Immature natural killer cell (primary cell): ENCODE results near the gene UBR7. TPM values are rescaled to one million over a fixed set of nuclear protein-coding genes. Genes with fewer than 3 reads are reported as not detected.

Experiments
- polyA plus RNA-seq, 3 donors: library from polyadenylated mRNA; unstranded; fragments of 300-500 nt; fragmentation: Illumina TruSeq; gene quantifications; one replicate each; pipeline ENCODE4 v1.2.3, GENCODE V29; 2021

Gene UBR7
- polyA plus RNA-seq, 3 donors from 2014 or later = 29.8 to 76.1 (median 43.4) TPM

Other genes with a start within 250 kb of the UBR7 start
- 10 to 100 TPM; 19.5 to 53.0 (median 21.7) TPM for gene ITPK1, start 91.3 kb upstream of the UBR7 start, polyA plus RNA-seq
- gene MOAP1, start 22.4 kb upstream of the UBR7 start, polyA plus RNA-seq = 100 to 1,000 TPM in 1 of 3 donors, 10 to 100 TPM in 2; 68.0 to 124 (median 90.4) TPM
- 10 to 100 TPM; 29.9 to 31.8 (median 30.3) TPM for gene LYSET, start 21.9 kb upstream of the UBR7 start, polyA plus RNA-seq
- gene GON7, start 191 bp upstream of the UBR7 start, polyA plus RNA-seq = 10 to 100 TPM; 22.1 to 24.8 (median 22.4) TPM
- gene BTBD7, start 125.8 kb downstream of the UBR7 start, polyA plus RNA-seq = 10 to 100 TPM in 2 of 3 donors, 1 to 10 TPM in 1; 6.2 to 11.6 (median 10.6) TPM
- not detected for gene COX8C, start 139.9 kb downstream of the UBR7 start, polyA plus RNA-seq
- gene UNC79, start 223.7 kb downstream of the UBR7 start, polyA plus RNA-seq = not detected